Measurements from ENCODE around the gene RAB6D.
"Not testable (repeated sequence)": the region's sequence is repeated elsewhere in the genome, so short reads cannot be mapped to it uniquely, and the experiment has no call there.

Gene RAB6D

DNA sequence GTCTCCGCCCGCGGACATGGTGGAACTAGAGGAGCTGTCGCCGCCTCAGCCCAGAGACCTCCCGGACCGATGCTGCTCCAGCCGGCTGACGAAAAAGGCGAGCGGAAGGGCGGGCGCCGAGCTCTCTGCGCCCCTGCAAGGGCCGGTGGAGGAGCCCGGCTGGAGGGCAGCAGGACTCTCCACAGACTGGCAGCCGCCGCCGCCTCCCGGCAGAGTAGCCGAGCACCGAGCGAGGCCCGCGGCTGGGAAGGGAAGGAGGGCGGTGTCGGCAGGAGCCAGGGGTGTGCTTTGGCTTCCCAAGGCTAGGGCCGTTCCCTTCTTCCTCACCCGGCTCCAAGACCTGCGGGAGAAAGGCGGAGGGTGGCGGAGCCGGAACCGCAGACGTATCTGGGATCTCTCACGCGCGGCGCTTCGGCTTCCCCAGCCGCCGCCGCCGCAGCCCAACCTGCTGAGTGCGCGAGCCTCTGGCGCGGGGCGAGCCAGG is at the start of gene RAB6D:
TSS of gene RAB6D (minus strand) at position 466 of the 484 bp plus-strand sequence. CDS start at position 18, 448 bp downstream.
- not testable (repeated sequence) for DNase-seq (ENCODE audit: low spot score)

DNA sequence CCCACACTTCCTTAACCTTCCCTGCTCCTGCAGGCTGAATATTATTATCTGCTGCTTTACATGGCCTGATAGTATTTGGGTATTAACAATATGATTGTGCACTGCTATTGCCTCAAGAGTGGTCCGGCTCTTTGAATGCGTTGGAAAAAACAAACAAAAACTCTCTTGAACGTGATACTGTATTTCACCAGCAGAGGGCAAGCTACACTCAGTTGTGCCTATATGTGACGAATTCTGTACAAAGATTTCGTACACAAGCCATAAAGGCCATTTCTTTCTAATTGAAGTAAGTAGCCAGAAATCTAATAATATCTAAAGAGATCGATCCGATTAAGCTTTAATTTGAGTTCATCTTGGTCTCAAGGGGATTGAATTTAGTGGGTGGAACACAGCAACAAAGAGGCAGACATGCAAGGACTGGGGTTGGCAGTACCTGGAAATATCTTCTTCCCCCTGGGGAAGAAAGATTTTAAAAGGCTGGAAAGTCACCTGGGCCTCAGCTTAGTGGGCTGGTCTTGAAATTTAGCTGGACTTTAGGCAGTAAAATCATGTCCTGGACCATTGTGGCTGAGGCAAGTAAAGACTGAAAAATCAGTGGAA is 49.3 kb upstream of the RAB6D start:
- peak; percentile 61 for DNase-seq (ENCODE audit: low spot score)

DNA sequence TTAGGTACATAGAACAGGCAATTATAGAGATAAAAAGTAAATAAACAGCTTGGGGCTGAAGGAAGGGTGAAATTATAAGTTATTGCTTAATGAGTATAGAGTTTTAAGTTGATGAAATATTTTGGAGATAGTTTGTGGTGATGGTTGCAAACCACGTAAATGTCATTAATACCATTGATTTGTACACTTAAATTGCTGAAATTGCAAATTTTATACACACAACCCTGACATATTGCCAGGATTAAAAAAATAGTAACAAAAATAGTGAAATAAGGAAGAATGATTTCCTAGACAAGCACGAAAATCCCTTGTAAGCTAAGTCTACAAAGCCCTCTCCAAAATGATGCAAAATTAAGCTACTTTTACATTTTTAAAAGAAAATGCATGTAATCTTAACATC is 46.2 kb upstream of the RAB6D start:
- no peak for DNase-seq (ENCODE audit: low spot score)

DNA sequence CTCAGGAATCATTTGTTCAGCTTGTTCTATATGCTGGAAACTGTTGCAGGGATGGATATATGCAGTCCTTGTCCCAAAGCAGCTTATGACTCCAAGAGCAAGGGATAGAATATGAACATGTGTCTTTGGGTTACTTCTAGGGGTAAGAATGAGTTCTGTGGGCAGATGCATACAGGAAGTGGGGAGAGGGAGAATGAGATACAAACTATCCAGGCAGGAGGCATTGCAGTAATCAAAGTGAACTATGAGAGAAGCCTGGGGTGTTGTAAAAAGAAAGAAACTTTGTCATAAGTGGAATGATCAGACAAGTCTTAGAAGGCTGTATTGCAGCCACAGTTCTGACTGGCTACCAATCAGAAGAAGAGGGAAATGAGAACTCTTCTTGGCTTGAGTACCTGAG is 44.8 kb upstream of the RAB6D start:
- no peak for DNase-seq (ENCODE audit: low spot score)

DNA sequence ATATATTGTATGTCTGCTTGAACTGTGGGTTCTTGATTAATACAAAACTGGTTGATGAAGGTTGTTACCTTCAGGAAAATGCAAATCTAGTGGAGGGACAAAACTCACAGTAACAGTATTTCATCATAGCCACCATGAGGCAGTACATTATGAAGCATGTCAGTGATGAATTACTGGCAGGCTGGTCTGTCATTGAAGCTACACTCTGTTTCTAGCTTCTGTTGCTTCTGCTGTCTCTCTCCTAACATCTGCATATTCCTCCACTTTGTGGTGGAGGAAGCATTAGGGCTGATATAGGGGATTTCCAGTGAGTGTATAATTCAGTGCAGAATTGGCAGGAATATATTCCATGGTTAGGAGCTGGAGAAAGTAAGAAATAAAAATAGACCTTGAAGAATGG is 44.2 kb upstream of the RAB6D start:
- DNase-seq (ENCODE audit: low spot score): no peak

DNA sequence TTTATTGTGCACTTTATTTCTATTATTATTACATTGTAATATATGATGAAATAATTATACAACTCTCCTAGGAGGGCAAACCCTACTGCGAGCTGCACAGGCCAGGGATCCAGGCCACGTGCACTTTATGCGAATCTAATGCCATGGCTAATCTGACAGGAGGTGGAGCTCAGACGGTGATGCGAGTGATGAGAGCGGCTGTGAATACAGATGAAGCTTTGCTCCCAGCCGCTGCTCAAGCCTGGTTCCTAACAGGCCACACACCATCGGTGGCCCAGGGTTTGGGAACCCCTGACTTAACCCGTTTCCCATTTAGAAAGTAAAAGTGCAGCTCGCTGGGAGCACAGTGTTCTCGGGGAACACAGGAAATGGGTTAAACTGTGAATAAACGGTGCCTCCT is 40.8 kb upstream of the RAB6D start:
- no peak for DNase-seq (ENCODE audit: low spot score)

DNA sequence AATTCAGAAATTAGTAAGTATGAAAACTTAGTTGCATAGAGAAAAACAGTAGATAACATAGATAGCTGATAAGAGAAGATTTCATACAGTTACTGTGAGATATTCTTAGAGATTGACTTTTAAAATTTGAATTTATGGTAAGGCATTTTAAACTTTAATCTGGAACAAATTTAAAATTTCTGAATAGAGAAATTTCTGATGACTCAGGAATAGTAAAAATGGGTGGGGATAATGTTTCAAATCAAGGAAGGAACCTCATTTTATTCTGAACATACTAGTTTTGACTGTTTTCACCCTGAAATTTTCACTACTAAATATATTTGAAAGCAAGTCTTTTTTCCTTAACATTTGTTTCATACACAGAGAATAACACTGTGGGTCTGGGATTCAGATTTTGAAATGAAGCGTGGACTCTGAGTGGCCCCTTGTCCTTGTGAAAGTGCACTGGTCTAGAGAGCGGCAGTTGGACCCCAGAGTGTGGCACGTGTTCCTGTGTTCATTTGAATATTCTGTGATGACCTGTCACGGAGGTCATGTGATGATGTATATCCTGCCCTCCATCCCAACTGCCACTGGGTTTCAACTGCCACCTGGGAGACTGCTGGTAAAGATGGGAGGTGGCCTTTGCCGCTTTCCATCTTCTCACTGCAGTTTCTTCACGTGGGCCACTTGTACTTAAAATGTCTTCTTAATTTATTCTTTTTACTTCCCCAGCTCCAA is 38.5 kb upstream of the RAB6D start:
- no peak for DNase-seq (ENCODE audit: low spot score)

DNA sequence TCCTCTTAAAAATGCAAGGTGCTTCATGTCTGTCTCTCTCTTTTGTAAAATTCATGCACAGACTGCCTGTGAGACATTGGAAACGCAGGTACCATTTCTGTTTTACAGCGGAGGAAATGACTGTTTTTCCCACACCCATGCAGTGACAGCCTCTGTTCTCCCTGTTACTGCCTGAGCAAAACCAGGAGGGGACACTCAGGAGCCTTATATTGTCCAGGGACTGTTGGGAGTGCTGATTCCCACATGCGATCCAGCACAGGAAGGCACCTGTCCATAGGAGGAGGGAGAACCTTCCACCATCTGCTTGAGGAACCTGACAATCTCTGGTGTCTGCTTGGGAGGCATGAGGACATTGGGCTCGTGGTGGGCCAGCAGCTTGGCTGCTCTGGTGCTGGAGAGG is 36.9 kb upstream of the RAB6D start:
- no peak for DNase-seq (ENCODE audit: low spot score)

DNA sequence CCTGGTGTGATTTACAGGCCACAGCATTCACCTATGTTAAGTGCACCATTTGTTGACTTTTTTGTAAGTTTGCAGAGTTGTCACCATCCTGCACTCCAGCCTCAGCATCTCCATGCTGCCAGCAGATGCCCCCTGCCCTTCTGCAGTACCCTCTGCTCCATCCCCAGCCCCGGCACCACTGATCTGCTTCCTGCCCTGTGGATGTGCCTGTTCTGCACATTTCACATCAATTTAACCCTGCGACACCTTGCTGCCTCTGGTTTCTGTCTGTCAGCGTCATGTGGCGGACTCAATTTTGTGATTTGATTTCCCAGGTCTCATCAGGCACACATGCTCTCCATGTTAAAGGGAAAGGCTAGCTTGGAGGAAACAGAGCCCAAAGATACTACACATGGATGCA is 36.5 kb upstream of the RAB6D start:
- not testable (repeated sequence) for DNase-seq (ENCODE audit: low spot score)

DNA sequence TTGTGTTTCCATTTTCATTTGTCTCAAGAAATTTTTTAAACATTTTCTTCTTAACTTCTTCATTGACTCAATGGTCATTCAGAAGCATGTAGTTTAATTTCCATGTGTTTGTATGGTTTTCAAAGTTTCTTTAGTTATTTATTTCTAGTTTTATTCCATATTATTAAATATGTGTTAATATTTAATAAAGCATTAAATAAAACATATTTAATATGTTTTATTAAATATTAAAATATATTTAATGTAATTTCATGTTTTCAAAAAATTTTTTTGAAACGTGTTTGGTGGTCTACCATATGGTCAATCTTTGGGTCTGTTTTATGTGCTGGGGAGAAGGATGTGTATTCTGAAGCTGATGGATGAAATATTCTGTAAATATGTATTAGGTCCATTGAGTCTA is 32.2 kb upstream of the RAB6D start:
- DNase-seq (ENCODE audit: low spot score): not testable (repeated sequence)

DNA sequence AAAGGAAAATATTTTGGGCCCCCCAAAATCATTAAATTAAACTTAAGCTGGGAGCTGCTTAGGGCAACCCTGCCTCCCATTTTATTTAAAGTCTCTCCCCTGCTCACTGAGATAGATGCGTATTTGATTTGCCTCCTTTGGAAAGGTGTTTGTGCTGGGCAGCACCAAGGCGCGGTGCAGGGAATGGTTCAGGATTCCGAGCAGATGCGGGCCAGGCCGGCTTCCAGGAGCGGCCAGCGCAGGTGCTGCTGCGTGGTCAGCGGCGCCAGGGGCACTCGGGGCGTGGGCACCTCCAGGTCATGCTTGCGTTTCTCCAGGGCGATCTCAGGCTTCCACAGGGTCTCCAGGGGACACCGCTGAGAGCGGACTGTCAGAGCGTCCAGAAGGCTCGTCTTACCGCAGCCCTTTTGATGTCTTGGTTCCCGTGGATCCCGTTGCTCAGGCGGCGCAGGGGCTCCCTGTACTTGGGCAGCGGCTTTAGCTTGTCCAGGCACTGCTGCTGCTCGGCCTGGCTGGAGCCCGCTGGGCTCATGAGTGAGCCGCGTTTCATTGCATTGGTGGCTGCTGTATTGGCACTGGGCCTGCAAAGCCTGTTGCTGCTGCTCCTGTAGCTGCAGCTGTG is 31.2 kb upstream of the RAB6D start:
- DNase-seq (ENCODE audit: low spot score): not testable (repeated sequence)

DNA sequence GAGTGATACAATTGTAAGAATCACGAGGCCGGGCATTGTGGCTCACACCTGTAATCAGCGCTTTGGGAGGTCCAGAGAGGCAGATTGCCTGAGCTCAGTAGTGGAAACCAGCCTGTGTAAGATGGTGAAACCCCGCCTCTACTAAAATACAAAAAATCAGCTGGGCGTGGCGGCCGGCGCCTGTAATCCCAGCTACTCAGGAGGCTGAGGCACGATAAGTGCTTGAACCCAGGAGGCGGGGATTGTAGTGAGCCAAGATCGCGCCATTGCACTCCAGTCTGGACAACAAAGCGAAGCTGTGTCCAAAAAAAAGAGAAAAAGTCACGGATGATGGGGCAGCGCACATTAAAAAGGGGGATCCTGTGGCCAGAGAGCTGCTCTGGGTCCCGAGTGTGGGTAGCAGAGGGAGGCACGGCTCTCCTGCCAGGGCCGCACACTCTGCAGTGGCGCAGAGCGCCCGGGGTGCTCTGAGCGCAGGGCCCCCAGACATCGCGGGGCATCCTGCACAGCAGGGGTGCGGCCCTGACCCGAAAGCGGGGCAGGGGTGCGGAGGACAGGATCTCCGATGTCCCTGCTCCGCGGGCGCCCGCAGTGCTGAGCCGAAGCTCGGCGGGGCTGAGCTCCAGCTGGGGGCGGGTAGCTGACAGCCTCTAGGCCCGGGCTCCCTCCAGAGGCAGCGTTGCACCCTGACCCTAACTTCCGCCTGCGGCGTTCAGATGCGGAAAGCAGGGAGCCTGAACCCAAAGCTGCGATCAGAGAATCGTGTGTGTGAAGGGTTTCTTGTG is 30.4 kb upstream of the RAB6D start:
- DNase-seq (ENCODE audit: low spot score): peak; percentile 54

DNA sequence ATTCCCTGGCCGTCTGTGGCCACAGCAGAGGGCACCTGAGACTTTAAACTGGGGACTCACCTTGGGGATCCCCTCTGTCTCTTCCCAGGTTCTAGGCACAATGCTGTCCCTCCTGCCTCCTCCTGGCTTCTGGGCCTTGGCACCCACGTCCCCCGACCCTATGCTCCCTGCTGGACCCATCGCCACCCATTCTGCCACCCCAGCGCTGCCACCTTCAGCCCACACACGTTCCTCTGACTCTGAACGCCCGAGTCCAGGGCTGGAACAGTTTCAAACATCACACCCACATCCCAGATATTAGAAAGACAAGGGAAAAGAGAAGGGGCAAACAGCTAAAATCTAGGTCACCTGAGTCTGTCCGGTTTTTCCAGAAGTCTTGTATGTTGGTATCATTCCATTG is 28.0 kb upstream of the RAB6D start:
- DNase-seq (ENCODE audit: low spot score): not testable (repeated sequence)

DNA sequence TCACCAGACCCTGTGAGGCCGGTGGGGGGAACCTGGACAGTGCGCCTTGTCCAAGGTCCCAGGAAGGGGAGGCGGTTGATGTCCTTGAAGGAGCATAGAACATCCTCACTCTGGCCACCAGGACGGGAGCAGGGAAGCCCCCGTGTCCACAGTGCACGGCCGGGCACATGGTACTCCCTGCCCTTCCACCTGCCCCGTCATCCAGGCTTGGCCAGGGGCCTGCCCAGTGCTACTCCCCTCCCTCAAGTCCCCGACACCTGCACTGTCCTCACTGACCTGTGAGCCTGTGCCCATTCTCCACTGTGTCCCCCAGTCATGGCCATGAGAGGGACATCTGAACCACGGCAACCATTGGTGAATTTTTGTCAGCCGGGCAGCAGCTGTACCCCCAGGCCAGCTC is 27.5 kb upstream of the RAB6D start:
- DNase-seq (ENCODE audit: low spot score): not testable (repeated sequence)

DNA sequence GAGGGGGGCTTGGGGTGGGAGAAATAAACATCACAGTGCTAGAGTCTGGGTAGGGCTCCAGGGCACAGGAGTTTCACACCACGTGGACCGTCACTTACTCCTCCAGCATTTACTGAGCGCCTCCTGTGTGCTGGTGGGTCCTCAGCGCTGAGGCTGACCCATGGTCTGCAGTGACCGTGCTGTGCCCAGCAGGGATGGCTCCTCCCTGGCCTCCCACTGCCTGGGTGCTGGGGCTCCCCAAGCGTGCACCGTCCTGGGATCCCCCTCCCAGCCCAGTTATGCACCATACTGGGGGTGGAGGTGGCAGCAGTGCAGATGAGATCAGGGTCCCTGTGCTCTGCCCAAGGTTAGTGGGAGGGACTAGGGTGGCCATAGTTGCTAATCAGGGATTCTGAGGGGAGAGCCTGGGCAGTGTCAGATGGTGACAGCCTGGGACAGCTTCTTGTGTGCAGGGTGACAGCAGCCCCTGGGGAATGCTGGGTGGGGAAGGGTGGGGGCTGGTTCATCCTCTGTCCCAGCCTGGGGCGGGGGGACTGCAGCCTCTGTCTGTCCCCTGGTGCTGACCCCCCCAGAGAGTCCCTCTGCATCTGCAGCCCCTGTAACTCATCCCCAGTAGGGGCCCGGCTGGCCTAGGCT is 26.6 kb upstream of the RAB6D start:
- DNase-seq (ENCODE audit: low spot score): not testable (repeated sequence)

DNA sequence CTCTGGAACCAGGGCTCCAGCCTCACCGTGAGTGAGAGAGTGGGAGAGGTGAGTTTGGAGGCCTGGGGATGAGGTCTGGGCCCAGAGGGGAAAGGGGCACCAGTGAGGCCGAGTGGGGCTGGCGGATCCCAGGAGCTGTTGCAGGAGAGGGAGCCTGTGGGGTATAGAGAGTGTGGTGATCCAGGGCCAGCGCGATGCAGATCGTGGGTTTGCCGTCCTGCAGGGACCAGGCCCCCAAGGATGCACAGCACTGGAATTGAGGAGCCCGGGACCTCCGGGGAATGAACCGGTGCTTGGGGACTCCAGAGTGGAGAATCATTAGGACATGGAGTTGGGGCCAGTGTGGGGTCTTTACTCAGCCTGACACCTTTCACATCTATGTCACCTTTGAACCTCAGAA is 25.7 kb upstream of the RAB6D start:
- no peak for DNase-seq (ENCODE audit: low spot score)

DNA sequence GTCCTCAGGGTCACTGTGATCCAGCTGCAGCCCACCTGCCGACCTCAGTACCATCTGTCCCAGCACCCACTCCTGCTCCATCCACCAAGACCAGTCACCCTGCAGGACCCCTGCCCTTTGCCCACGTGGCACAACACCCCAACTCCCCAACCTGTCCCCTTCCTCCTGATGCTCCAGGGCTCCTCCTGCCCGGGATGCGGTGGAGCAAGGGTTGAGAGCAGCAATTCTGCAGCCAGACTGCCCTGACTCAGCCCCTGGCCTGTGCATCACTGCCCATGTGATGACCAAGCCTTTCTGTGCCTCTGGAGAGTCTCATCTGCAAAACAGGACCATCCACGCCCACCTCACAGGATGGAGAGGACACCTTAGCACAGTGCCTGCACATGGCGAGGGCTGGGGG is 24.9 kb upstream of the RAB6D start:
- not testable (repeated sequence) for DNase-seq (ENCODE audit: low spot score)

DNA sequence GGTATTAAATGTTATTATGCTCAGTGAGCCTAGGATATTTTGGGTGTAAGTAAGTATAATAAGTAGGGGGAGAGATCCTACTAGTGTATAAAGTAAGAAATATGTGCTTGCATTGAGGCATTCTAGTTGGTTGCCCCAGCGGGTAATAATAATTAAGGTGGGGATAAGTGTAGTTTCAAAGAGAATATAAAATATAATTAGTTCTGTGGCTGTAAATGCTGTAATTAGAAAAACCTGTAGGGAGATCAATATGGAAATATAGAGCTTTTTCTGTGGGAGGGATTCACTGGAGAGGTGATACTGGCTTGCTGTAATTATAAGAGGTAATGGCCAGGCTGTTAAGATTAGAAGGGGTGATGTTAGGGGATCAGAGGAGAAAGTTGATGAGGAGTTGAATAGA is 9.1 kb upstream of the RAB6D start:
- not testable (repeated sequence) for DNase-seq (ENCODE audit: low spot score)

DNA sequence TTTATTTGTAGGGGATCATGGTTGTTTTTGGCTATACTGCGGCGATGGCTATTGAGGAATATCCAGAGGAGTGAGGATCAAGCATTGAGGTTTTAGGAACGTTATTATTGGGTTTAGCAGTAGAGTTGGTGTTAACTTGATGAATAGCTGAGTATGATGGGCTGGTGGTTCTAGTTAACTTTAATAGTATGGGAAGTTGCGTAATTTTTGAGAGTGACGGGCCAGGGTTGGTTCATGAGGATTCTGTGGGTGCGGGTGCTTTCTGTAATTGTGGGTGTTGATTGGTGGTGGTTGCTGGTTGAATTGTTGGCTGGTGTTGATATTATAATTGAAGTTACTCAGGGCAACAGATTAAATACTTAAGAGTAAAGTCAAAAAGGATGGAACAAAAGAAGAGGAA is 6.0 kb upstream of the RAB6D start:
- no peak for DNase-seq (ENCODE audit: low spot score)

DNA sequence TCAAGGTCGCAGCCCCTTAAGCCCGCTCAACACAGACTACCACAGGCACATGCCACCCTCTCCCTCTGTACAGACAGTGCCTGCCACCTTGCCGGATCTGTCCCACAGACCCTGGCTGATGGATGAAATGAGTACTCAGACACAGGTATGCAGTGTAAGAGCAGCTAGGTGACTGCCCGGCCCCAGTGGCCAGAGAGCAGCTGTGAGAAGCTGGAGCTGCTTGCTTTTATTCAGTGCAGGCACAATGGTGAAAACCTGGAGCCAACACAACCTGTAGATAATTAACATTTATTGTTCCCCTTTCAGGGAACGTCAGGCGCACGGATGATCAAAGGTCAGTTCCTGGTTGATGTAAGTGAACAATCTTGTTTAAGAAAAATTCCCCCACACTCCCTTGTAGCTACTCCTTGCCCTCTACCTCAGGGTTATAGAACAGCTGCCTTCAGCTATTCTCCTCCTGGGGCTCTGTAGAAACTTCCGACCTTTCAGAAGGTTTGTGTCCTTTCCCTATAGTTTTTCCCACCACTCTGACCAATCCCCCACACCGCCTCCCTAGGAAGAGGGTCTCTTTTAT is 4.6 kb upstream of the RAB6D start:
- DNase-seq (ENCODE audit: low spot score): not testable (repeated sequence)

DNA sequence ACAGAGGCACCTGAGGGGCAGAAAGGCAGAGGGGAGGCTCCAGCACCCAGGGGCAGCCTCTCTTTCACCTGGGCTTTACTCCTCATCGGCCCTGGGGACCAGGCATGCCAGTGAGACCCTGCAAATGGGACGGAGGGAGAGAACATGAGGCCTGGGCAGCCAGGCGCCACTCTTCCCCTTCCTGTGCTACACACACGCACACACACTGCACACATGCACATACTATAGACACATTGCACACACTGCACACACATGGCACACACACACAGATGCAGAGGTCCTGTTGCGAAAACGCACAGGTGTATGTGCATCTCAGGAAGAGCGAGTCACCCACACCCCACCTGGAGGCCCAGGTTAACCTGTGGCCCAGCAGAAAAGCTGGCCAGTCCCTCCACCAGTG is 3.4 kb upstream of the RAB6D start:
- DNase-seq (ENCODE audit: low spot score): no peak

DNA sequence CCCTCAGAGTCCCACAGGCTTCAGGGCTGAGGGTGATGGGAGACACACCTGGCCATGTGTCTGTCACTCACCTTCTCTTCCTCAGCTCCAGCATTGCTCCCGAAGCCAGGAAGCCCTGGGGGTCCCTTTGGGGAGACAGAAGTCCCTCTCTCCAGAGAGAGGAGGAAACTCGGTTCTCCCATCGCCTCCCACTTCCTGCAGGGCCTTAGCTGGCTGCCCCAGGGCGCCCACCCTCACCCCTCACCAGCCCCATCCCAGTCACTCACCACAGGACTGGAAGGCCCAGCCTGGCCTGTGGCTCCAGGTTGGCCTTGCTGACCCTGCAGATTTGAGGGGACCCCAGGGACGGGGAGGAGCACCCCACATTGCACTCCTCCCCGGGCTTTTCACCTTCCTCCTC is 2.7 kb upstream of the RAB6D start:
- no peak for DNase-seq (ENCODE audit: low spot score)
